ENCODE results near the gene PDE6A.

- TF ChIP-seq CTCF (IDR thresholded peaks at IDR 0.05) (no peak), POLR2A (IDR thresholded peaks at IDR 0.05) (no peak)
Measured at GRCh38 chr5:149878371-149878770, 66.2 kb downstream of the PDE6A start.
